Measurements from ENCODE around the gene DAP3.

DNA sequence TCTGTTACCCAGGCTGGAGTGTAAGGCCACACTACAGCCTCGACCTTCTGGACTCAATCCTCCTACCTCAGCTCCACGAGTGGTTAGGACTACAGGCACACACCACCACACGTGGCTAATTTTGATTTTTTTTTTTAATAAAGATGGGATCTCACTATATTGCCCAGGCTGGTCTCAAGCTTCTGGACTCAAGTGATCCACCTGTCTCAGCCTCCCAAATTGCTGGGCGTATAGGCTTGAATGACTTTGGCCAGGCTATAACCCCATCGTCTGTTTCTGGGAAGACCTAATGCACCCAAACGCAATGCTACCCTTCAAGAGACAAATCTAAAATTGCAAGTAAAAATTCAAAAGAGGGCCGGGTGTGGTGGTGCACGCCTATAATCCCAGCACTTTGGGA, 52.1 kb downstream of the DAP3 start:
- TF ChIP-seq, protein P1, sequence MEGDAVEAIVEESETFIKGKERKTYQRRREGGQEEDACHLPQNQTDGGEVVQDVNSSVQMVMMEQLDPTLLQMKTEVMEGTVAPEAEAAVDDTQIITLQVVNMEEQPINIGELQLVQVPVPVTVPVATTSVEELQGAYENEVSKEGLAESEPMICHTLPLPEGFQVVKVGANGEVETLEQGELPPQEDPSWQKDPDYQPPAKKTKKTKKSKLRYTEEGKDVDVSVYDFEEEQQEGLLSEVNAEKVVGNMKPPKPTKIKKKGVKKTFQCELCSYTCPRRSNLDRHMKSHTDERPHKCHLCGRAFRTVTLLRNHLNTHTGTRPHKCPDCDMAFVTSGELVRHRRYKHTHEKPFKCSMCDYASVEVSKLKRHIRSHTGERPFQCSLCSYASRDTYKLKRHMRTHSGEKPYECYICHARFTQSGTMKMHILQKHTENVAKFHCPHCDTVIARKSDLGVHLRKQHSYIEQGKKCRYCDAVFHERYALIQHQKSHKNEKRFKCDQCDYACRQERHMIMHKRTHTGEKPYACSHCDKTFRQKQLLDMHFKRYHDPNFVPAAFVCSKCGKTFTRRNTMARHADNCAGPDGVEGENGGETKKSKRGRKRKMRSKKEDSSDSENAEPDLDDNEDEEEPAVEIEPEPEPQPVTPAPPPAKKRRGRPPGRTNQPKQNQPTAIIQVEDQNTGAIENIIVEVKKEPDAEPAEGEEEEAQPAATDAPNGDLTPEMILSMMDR (IDR thresholded peaks at IDR 0.05; ENCODE audit: low read depth, low read length), result no peak
- TF ChIP-seq POLR2A (IDR thresholded peaks at IDR 0.05; ENCODE audit: extremely low read depth, insufficient read length) (no peak), MYC (IDR thresholded peaks at IDR 0.05; ENCODE audit: low read depth, low read length) (no peak)
- TF ChIP-seq, protein P2, sequence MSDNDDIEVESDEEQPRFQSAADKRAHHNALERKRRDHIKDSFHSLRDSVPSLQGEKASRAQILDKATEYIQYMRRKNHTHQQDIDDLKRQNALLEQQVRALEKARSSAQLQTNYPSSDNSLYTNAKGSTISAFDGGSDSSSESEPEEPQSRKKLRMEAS (IDR thresholded peaks at IDR 0.05; ENCODE audit: low read depth, low read length), result no peak

Measured in NB4 (cell line).